Measurements from ENCODE around the gene CALM1.
"Not testable (repeated sequence)": the region's sequence is repeated elsewhere in the genome, so short reads cannot be mapped to it uniquely, and the experiment has no call there.

CALM1 gene

GRCh38 chr14:90383731-90384542, 12.9 kb upstream of the CALM1 start:
- peak; percentile 73 for DNase-seq

- peak; percentile 48 for DNase-seq
Observed at GRCh38 chr14:90384543-90384911, 12.3 kb upstream of the CALM1 start.

DNA sequence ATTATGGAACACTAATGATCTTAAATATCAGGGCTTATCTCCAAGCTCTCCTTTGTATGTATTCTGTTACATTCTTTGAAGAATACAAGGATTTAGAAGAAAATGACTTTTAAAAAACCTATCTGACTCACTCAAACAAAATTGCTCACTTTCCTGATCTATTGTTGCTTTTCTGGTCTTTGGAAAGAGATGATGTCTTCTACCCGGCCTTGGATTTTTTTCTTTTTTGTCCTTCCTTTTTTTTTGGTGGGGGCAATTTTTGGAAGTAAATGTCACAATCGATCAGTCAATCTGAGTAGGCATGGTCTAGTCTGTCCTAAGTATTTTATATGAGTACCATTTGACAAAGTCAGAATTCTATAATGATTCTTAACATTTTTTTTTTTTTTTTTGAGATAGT, 10.5 kb upstream of the CALM1 start:
- DNase-seq: no peak

DNA sequence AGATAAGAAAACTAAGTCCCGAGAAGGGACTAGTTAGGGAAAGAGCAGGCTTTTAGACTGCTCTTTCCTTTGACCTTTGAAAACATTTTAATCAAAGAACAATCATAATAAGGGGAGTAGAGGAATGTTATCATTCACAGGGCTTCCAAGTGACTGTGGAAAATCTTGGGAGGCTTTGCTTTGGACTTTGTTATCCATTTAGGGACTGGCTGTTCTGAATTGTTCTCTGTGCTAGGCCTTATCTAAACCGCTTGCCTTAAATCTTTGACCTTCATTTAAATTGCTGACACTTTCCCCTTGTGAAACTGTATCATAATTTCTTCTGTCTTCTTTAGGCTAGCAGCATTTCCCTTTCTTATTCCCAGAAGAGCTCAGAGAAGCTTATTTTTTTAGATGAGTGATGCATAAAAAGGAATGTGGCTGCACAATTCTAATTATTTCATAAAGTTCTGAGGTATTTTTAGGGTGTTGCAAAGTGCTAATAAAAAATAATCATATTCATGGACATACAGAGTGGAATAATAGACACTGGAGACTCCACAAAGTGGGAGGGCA, 9.5 kb upstream of the CALM1 start:
- DNase-seq: no peak

GRCh38 chr14:90388437-90388836, 8.4 kb upstream of the CALM1 start:
- no peak for DNase-seq

GRCh38 chr14:90388982-90389381, 7.8 kb upstream of the CALM1 start:
- no peak for DNase-seq

DNA sequence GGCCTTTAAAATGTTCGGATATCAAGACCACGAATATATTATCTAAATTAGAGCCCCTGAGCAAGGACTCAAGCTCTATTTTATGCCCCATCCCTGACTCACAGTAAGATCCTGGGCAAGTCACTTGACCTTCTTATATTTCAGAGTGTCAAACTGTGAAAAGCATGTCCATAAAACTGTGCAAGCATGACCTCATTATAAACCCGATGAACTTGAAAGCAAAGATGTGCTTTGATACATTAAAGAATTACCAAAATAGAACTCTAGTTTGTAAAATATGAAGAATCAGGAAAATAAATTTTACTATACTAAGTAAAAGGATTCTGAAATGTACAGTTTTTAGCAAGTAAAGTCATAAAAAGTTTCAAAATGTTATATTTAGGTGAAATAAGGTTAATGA, 2.9 kb upstream of the CALM1 start:
- DNase-seq: no peak

DNA sequence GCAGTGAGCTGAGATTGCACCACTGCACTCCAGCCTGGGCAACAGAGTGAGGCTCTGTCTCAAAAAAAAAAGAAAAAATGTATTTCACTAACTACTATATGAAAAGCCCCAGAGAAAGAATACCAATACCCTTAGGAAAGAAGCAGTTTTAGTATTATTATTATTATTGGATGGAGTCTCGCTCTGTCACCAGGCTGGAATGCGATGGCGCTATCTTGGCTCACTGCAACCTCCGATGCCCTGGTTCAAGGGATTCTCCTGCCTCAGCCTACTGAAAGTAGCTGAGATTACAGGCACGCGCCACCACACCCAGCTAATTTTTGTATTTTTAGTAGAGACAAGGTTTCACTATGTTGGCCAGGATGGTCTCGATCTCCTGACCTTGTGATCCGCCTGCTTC, 2.0 kb upstream of the CALM1 start:
- not testable (repeated sequence) for DNase-seq

DNA sequence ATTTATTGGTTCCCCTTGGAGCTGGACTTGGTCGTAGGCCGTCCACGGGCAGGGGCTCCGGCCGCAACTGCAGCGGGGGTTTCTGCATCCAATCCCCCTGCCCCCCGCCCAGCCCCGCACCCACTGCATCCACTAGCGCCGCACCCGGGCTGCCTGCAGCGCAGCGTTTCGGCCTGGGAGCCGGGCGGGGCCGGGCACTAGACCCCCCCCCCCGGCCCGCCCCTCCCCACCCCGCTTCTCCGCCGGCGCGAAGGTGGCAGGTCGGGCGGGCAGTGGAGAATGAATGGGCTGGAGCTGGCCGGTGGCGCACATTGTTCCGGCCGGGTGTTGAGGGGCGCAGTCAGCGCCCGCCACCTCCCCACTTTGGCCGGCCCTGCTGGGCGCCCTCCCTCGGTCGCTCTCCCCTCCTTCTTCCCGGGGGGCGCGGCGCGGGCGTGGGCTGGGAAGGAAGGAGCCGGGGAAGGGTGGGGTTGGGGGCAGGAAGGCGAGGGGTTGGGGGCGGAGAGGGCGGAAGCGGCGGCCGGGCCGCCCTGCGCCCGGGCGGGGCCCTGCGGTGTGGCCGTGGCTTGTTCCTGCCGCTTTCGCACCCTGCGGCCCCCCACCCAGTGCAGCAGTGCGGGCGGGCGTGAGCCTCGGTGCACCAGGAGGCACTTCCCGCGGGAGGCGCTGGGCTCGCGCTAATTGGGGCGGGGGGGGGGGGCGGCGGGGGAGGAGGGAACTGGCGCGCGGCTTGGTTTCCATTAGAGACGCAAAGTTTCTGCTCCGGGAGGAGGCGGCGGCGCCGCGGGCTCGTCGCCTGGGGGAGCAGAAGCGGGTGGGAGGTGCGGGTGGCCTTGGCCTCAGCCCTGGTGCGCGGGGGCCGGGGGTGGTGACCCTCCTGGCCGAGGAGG, 841 bp downstream of the CALM1 start:
- peak; percentile 74 for DNase-seq

- peak; percentile 62 for DNase-seq
Observed at GRCh38 chr14:90398315-90398839, 1.5 kb downstream of the CALM1 start.

DNA sequence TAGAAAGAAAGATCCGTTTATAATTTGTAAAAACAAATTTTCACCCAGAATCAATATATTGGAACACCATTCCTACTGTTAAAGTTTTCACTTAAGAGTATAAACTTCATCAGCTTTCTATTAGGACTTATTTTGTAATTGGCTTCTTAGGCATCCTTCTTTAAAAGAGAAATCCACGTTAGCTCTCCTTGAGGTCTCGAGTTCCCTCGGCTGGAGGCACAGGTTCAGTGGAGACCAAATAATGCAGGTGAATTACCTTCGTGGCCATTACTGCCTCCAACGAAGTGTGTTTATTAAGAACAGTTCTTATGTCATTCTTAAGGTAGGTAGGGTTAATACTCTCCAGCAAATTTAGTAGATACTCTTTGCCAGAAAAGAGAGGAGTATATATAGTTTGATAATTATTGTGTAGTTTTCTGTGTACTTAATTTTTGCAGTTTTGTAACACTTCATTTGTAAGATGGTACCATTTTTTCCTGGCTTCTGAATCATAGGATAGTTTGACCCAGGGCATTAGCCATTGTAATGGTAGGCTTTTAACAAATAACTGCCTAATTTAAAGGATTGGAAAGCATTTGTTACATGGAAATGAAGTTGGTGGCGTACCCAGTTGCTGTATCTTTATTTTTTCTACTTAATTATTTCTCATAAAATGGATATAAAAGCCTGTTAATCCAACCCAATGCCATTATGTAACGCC, 2.2 kb downstream of the CALM1 start:
- DNase-seq: no peak

DNA sequence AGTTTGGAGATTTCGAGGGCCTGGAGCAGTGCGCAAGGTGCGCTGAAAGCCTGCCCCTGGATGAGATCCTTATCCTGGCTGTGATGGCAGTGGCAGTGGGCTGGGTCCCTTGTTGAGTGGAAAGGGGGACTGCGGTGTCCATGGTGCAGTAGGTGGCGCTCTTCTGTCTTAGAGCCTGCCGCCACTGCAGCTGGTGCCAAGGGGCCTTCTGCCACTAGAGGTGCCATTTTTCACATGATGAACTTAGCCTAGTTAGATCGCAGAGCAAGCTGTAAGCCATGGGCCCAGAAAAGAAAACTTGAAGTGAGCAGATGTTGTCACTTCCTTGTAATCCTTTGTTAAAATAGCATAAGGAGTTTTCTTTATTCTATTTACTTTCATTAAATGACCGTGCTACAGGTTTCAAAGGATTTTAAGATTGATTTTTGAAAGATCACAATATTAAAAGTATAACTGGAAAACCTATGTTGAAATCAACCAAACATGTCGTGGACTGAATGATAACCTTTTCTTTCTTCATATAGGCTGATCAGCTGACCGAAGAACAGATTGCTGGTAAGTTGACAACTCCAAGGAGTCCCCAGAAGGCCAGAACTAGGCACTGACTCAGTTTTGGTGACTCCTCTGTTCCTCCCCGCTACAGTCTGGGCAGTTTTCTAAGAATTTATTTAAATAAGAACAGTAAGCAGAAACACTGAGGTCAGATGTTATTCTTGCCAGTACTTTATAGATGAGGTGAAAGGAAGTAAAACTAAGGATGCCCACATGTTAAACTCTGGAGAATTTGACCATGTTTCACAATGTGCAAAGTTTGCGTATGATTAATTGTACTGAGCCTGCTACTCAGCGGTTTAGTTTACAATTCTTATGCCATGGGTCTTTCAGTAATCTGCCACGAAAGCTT, 3.0 kb downstream of the CALM1 start:
- peak; percentile 90 for DNase-seq

- DNase-seq: no peak
Observed at GRCh38 chr14:90400904-90401561, 4.2 kb downstream of the CALM1 start.

DNA sequence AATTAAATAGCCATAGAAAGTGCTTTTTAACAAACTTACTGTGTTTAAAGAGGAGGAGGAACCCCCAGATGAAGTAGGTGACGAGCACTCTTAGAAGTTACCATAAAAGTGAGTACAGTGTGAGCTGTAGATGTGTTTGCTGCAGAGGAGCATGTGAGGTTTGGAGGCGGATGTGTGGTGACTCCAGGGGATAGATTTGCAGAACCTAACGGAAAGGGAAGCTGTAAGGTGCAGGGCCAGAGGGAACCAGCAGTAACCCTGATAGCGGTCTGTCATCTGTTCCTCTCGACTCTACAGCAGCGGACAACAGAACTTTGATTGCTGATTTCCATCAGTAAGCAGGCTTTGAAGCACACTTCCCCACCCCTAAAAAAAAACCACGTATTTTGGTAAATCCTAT, 5.2 kb downstream of the CALM1 start:
- no peak for DNase-seq

GRCh38 chr14:90403065-90403464, 6.2 kb downstream of the CALM1 start:
- no peak for DNase-seq

GRCh38 chr14:90405101-90405500, 8.3 kb downstream of the CALM1 start:
- no peak for DNase-seq

DNA sequence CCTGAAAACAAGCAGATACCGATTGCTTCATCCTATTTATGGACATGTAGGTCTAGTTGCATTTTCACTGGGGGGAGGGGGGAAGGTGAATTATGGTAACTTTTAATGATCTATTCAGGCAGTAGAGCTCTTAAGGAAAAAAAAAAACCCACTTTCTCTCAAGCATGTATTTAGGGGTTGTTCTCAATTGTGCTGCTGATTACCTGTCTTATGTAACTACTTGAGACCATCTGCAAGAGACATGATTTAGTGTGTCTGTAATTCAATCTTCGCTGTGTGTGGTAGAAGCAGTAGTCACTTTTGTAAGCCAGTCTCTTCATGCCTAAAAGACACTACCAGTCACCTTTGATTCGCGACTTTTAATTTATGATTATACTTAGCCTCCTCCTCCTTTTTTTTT, 8.9 kb downstream of the CALM1 start:
- no peak for DNase-seq

DNA sequence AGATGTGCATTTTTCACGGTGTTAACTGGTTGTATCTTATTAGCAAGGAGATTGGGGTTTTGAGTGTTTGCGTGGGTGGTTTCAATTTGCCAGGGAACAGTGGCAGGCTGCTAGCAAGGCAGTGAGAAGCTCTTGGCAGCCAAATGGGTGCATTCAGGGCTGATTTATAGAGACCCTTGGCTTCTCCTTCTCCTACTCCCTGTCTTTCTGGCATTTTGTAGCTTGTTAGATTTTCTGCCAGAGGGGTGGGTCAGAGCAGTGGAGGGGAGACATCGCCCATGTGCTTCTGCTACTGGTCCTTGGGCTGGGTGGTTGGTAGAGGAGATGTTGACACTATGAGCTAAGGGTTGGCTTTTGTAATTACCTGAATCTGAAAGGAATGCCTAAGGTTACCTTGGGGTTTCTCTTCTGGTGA, 9.6 kb downstream of the CALM1 start:
- DNase-seq: no peak

DNA sequence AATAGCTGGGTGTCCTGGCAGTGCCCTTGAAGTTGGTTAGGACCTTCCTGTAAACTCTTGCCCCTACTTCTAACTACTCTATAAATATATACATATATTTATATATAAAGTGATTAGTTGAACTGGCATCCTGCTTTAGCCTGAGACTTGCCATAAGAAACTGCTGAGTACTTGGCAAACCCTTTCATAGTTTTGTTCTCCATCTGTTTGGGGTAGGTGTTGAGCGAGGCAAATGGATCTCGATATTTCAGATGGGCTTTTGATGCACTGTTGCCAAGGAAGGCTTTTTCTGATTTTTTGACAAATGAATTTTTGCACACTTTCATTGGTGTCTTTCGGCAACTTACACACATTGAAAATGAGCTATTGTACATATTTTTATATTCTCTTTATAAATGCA, 10.4 kb downstream of the CALM1 start:
- DNase-seq: no peak

- DNase-seq: peak; percentile 4
Observed at GRCh38 chr14:90408713-90409112, 11.9 kb downstream of the CALM1 start.

DNA sequence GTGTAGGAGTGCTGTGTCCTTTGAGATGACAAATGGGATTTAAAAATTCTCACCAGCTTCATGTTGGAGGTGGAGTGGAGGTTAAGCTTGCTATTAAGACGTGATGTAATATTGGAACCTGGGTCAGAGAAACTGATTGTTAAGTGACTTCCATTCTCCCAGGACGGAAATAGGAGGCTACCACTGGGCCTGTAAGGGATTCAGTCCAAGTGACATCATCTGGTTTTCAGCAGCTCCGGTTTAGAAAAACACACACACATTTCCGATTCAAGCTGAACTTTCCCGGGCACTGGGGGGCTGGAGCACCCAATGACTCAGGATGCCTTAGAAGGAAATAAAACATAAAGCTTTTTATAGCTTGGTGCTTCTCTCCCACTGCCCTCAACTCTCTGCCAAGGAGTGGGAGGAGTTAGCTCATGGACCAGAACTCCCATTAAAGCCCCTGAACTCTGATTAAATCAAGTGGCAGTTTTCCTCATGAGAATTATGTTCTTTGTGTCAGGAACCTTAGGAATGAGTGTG, 12.4 kb downstream of the CALM1 start:
- no peak for DNase-seq
